ENCODE results near the gene CEP350. TPM values are rescaled to one million over a fixed set of nuclear protein-coding genes. Genes with fewer than 3 reads are reported as not detected.

CEP350 gene
- total RNA-seq, 1 donor from 2014 or later: 48.7 TPM

- no peaks in the 10 kb centered on the region for H3K27me3 Mint-ChIP-seq
- DNase-seq (ENCODE audit: low spot score, unreplicated experiment): no peak
- no peak overlapping the region for H3K4me3 Mint-ChIP-seq (ENCODE audit: low read depth)
- TF ChIP-seq CTCF (IDR thresholded peaks at IDR 0.05; ENCODE audit: unreplicated experiment): no peak
- H3K36me3 Mint-ChIP-seq (ENCODE audit: insufficient read depth): peaks cover 43% of the 10 kb centered on the region
- H3K27ac Mint-ChIP-seq: no peak overlapping the region
- H3K9me3 Mint-ChIP-seq (ENCODE audit: low read depth): no peaks in the 10 kb centered on the region
- H3K4me1 Mint-ChIP-seq (ENCODE audit: low read depth): no peaks in the 10 kb centered on the region
These were observed 138.5 kb downstream of the CEP350 start for GRCh38 chr1:180092931-180093650.

GRCh38 chr1:180094705-180095295, 140.2 kb downstream of the CEP350 start:
- H3K36me3 Mint-ChIP-seq (ENCODE audit: insufficient read depth): peaks cover 40% of the 10 kb centered on the region

GRCh38 chr1:180096584-180097325, 142.1 kb downstream of the CEP350 start:
- DNase-seq (ENCODE audit: low spot score, unreplicated experiment): no peak
- peaks cover 48% of the 10 kb centered on the region for H3K36me3 Mint-ChIP-seq (ENCODE audit: insufficient read depth)
- no peak overlapping the region for H3K27ac Mint-ChIP-seq
- H3K4me3 Mint-ChIP-seq (ENCODE audit: low read depth): no peak overlapping the region
- H3K9me3 Mint-ChIP-seq (ENCODE audit: low read depth): no peaks in the 10 kb centered on the region
- H3K27me3 Mint-ChIP-seq: no peaks in the 10 kb centered on the region
- no peaks in the 10 kb centered on the region for H3K4me1 Mint-ChIP-seq (ENCODE audit: low read depth)
- TF ChIP-seq CTCF (IDR thresholded peaks at IDR 0.05; ENCODE audit: unreplicated experiment): no peak

More at GRCh38 chr1:180094705-180095295, 140.2 kb downstream of the CEP350 start:
- Mint-ChIP-seq H3K27ac (no peak overlapping the region), H3K27me3 (no peaks in the 10 kb centered on the region), H3K4me1 (ENCODE audit: low read depth) (no peaks in the 10 kb centered on the region), H3K4me3 (ENCODE audit: low read depth) (no peak overlapping the region), H3K9me3 (ENCODE audit: low read depth) (no peaks in the 10 kb centered on the region)
- TF ChIP-seq CTCF (IDR thresholded peaks at IDR 0.05; ENCODE audit: unreplicated experiment): no peak
- no peak for DNase-seq (ENCODE audit: low spot score, unreplicated experiment)

- Mint-ChIP-seq H3K4me1 (ENCODE audit: low read depth) (no peaks in the 10 kb centered on the region), H3K27ac (no peak overlapping the region), H3K27me3 (no peaks in the 10 kb centered on the region), H3K36me3 (ENCODE audit: insufficient read depth) (peaks cover 48% of the 10 kb centered on the region), H3K4me3 (ENCODE audit: low read depth) (no peak overlapping the region), H3K9me3 (ENCODE audit: low read depth) (no peaks in the 10 kb centered on the region)
- DNase-seq (ENCODE audit: low spot score, unreplicated experiment): no peak
- no peak for TF ChIP-seq CTCF (IDR thresholded peaks at IDR 0.05; ENCODE audit: unreplicated experiment)
These were observed 142.7 kb downstream of the CEP350 start for GRCh38 chr1:180097326-180097605.

GRCh38 chr1:180101411-180101810, 146.8 kb downstream of the CEP350 start:
- no peak for DNase-seq (ENCODE audit: low spot score, unreplicated experiment)
- Mint-ChIP-seq H3K27ac (no peak overlapping the region), H3K4me1 (ENCODE audit: low read depth) (no peaks in the 10 kb centered on the region), H3K4me3 (ENCODE audit: low read depth) (no peak overlapping the region), H3K9me3 (ENCODE audit: low read depth) (no peaks in the 10 kb centered on the region), H3K36me3 (ENCODE audit: insufficient read depth) (peaks cover 28% of the 10 kb centered on the region), H3K27me3 (no peaks in the 10 kb centered on the region)
- TF ChIP-seq CTCF (IDR thresholded peaks at IDR 0.05; ENCODE audit: unreplicated experiment): no peak

Data from progenitor cell of endocrine pancreas (in vitro differentiated cells).